GM23248 (cell line): ENCODE results near the gene WEE2.

Experiments used
- EZH2 ChIP-seq: fragments of 200-600 bp; sonication (generic); IDR thresholded peaks from 2 replicates; pipeline ENCODE4 v1.6.1; 2018; ENCODE audit warnings: antibody characterized with exemption, mild to moderate bottlenecking; ENCODE audit not compliant: insufficient read depth, poor library complexity, severe bottlenecking
- EZH2phosphoT487 ChIP-seq: fragments of 200-600 bp; sonication (generic); IDR thresholded peaks from 2 replicates; pipeline ENCODE4 v1.6.1; 2018; ENCODE audit warnings: antibody characterized with exemption, moderate library complexity, mild to moderate bottlenecking, low read depth; ENCODE audit not compliant: insufficient read depth

- TF ChIP-seq EZH2: no peak
- no peak for TF ChIP-seq EZH2phosphoT487
Observed at GRCh38 chr7:141715018-141715417, 6.9 kb downstream of the WEE2 start.
